ENCODE data around the gene ARHGAP27.
"Not testable (repeated sequence)": the region's sequence is repeated elsewhere in the genome, so short reads cannot be mapped to it uniquely, and the experiment has no call there.

Gene ARHGAP27

DNA sequence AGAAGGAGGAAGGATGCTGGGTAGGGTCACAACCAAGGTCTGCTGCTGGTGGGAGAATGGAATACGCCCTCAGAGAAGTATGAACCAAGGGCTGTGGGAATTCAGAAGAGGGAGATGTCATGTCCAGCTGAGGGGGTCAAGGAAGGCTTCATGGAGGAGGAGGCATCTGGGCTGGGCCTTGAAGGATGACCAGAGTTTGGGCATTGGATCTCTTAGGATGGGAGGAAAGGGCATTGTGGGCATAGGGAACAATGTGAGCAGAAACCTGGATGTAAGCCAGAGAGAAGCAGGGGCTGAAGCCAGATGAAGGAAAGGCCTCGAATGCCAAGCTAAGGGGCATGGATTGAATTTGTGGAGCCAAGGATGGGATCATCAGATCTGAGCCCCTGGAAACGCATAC, 66.6 kb downstream of the ARHGAP27 start:
- TF ChIP-seq POLR2A (IDR thresholded peaks at IDR 0.05; ENCODE audit: low read depth, low read length), result no peak
- no peak for DNase-seq (ENCODE audit: insufficient read length, low spot score)
- no peak for FAIRE-seq

DNA sequence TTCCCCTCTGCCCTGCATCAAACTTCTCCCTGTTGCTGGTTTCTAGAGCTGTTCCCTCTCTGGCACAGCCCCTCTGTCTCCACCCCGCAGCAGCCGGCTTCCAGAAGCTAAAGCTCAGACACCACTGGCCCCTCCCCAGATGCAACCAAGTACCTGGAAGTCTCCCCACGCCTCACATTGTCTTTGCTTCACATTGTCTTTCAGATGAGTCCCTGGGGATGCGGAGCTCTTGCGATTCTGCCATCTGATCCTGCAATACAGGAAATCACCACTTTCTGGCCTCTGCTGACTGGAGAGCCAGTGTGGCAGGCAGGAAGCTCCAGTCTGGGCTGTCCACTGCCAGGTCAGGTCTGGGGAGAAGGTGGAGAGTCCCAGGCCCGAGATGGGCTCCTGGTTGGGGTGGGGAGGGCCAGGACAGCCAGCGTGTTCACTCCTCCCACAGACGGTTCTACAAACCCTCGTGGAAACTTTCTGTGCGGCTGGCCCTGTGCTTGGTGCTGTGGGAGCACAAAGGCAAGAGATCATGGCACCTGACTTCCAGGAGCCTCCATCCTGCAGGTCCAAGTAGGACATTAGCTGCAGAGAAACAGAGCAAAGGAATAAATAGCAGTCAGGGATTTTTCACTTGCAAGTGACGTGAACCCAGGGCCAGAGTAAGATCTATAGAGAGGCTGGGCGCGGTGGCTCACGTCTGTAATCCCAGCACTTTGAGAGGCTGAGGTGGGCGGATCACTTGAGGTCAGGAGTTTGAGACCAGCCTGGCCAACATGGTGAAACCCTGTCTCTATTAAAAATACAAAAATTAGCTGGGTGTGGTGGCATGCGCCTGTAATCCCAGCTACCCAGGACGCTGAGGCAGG, 67.9 kb downstream of the ARHGAP27 start:
- FAIRE-seq (no peak), DNase-seq (ENCODE audit: insufficient read length, low spot score) (no peak)
- no peak for TF ChIP-seq POLR2A (IDR thresholded peaks at IDR 0.05; ENCODE audit: low read depth, low read length)

DNA sequence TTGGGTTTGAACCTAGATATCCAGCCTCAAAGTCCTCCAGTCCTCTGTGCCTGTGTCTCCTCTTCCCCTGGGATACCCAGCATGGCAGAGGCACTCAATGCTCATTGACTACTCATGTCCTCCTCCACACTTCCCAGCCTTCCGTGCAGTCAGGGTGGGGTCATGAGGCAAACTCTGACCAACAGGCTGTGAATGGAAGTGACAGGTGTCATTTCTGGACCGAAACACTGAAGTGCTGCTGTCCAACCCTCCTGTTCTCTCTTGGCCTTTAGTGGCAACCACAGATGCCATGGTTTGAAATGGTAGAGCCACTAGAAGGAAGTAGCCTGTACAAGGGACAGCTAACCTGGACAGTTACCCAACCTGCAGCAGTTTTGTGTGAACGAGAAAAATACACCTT, 69.2 kb downstream of the ARHGAP27 start:
- DNase-seq (ENCODE audit: insufficient read length, low spot score), result no peak
- no peak for TF ChIP-seq POLR2A (IDR thresholded peaks at IDR 0.05; ENCODE audit: low read depth, low read length)
- no peak for FAIRE-seq

DNA sequence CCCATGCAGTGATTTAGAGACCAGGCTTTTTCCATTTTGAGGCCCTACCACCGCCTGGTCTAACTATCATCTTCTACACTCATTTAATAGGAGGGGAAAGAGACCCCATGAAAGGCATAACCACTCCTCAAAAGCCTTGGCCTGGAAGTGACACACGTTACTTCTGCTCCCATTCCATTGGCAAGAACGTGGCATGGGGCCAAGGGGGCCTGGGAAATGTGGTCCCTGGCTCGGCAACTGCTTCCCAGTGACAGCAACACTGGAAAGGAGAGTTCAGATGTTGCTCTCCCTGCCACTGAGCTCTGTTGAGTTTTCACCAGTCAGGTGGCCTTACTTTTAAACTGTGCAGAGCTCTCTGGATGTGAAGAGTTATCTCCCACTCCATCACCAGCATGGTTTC, 70.7 kb downstream of the ARHGAP27 start:
- DNase-seq (ENCODE audit: insufficient read length, low spot score), result no peak
- FAIRE-seq, result no peak
- TF ChIP-seq POLR2A (IDR thresholded peaks at IDR 0.05; ENCODE audit: low read depth, low read length), result no peak

DNA sequence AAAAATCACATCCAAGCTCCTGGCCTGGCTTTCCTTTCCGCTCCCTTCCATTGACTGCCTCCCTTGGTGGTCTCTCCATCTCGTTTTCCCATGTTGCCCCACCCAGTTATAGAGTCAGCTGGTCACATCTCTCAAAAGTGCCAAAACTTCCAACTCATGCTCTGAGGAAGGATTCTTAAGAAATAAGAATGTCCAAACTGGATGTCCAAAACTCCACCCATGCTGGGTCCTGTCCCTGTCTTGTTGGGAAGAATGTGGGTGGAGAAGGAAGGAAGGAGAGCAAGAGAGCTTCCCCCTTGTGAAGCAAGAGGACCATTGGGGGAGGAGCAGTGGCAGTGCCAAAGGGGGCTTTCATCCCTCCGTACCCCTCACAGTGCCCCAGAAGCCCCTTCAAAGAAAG, 71.2 kb downstream of the ARHGAP27 start:
- FAIRE-seq, result no peak
- no peak for TF ChIP-seq POLR2A (IDR thresholded peaks at IDR 0.05; ENCODE audit: low read depth, low read length)
- DNase-seq (ENCODE audit: insufficient read length, low spot score), result no peak

DNA sequence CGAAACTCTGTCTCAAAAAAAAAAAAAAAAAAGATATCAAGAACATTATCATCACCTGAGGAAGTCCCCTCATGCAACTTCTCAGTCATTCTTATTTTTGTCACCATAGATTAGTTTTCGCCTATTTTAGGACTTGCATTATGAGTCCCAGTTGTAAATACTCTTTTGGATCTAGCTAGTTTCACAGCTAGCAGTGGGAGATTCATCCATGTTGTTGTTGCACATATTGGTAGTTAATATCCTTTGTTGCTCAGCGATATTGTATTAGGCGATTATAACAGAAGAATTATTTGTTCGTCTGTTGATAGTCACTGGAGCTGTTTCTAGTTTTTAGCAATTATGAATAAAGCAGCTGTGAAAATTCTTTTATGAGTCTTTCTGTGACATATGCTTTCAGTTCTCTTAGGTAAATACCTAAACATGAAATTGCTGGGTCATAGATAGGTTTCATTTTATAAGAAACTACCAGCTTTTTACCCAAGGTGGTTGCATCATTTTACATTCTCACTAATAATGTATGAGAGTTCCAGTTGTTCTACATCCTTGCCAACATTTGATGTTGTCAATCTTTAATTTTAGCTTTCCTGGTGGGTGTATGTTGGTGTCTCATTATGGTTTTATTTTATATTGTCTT, 75.2 kb downstream of the ARHGAP27 start:
- FAIRE-seq (no peak), DNase-seq (ENCODE audit: insufficient read length, low spot score) (no peak)
- TF ChIP-seq POLR2A (IDR thresholded peaks at IDR 0.05; ENCODE audit: low read depth, low read length), result no peak

DNA sequence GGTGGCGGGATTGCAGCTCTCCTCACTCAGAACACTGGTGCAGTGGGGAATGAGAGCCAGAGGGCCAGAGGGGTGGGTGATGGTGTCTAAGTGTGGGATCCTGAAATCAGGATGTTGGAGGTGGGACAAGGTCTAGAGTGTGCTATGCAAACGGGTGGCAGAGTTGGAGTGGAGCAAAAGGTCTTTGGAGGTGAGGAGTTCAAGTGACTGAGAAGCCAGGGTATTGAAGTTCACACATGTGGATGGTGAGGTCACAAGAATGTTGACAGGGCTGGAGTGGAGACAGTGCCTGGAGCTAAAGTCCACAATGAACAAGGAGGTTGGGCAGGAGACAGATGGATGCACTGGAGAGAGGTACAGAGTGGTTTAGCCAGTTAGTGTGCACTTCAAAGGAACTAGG, 77.6 kb downstream of the ARHGAP27 start:
- no peak for FAIRE-seq
- no peak for TF ChIP-seq POLR2A (IDR thresholded peaks at IDR 0.05; ENCODE audit: low read depth, low read length)
- no peak for DNase-seq (ENCODE audit: insufficient read length, low spot score)

DNA sequence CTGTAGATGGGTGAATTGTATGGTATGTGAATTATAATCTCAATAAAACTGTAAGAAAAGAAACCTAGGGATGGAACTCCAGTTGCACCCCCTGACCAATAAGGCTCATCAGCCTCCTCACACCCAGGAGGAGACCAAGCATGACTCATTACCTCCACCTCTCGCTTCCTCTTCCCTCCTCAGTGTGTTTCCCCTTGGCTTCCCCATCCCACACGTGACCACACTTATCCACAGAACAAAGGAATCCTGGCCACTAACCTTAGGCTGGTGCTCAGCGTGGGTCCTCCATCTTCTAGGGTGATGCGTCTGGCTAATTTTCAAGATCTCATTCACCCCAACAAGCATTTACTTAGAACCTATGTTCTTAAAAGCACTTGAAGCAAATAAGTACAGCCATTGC, 79.6 kb downstream of the ARHGAP27 start:
- TF ChIP-seq POLR2A (IDR thresholded peaks at IDR 0.05; ENCODE audit: low read depth, low read length), result no peak
- FAIRE-seq (no peak), DNase-seq (ENCODE audit: insufficient read length, low spot score) (no peak)

DNA sequence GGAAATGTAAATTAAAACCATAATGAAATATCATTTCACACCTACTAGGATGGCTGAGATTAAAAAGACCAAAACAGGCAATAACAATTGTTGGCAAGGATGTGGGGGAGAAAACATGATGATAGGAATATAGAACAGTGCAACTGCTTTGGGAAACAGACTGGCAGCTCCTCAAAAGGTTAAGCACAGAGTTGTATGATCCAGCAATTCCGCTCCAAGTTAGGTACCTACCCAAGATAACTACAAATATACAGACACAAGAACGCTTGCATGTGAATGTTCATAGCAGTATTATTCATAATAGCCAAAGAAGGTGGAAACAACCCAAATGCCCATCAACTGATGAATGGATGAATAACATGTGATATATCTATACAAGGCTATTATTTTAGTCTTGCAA, 80.8 kb downstream of the ARHGAP27 start:
- no peak for TF ChIP-seq POLR2A (IDR thresholded peaks at IDR 0.05; ENCODE audit: low read depth, low read length)
- FAIRE-seq (no peak), DNase-seq (ENCODE audit: insufficient read length, low spot score) (no peak)

DNA sequence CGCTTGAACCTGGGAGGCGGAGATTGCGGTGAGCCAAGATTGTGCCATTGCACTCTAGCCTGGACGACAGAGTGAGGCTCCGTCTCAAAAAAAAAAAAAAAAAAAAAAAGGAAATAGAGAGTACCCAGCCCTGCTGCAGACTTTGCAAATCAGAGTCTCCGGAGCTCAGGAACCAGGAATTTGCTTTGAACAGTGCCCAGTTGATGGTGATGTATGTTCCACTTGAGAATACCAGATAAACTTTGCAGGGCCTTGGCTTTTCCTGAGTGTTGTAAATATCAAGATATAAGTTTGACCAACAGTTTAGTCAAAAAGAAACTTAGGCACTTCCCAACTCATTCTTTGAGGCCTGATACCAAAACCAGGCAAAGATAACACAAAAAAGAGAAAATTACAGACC, 85.2 kb downstream of the ARHGAP27 start:
- TF ChIP-seq POLR2A (IDR thresholded peaks at IDR 0.05; ENCODE audit: low read depth, low read length), result no peak
- FAIRE-seq (no peak), DNase-seq (ENCODE audit: insufficient read length, low spot score) (no peak)

DNA sequence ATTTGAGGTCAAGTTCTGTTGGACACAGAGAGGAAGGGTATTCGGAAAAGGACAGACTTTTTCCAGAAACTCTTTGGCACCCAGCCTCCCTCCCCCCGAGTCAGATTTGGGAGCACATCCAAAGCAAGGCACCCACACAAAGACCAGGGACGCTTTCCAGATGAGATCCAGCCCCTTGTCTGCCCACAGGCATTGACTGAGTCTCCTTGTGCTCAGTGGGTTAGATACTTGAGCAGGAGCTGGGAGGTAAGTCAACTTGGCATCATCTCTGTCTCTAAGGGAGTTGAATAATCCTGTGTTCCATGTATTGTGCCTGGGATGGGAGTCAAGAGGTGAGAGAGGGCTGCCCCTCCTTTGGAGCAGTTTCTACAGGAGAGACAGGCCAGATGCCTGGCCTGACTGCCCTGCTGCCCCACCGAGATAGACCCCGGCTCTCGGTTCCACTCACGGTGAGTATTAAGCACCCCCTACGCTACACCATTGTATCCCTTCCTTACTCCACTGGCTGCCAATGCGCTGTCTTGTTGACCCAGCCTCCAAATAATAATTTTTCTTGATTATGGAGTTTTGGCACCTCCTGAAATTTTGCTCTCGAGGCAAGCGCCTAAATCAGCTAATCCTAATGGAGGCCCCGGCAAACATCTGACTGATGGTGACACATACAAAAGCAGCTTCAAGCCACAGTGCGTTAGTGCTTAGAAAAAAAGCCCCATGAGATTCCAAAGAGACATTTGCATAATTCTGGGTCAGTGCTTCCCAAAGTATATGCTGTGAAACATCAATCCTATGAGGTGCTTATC, 86.3 kb downstream of the ARHGAP27 start:
- TF ChIP-seq POLR2A (IDR thresholded peaks at IDR 0.05; ENCODE audit: low read depth, low read length), result no peak
- DNase-seq (ENCODE audit: insufficient read length, low spot score), result no peak
- no peak for FAIRE-seq

DNA sequence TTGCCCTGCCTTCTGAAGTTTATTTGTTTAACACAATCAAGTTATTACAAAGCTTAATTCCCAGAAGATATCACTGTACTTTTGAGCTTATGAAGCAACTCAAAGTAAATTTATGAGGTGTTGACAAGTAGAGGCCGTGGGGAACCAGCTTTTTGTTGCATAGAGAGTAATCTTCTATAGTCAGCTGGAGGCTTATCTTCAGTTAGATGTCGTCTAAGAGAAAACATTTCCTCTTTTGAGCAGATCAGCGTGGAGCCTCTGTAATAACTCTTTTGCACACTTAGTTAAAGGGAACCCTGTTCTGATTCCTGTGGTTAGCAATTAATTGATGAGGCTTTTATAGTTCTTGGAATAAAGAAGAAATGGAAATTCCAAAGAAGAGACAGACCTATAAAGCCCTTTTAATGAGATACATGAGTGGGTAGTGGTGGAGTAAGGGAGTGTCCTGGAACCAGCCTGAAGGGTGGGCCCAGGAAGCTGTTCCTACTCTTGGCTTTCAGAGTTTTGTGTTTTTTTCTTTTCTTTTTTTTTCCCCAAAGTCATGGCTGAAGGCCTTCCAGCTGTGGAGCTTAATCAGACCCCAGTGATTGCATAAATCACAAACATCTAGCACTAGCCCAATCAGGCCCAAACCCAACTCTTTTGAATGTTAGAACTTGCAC, 87.0 kb downstream of the ARHGAP27 start:
- TF ChIP-seq POLR2A (IDR thresholded peaks at IDR 0.05; ENCODE audit: low read depth, low read length), result no peak
- no peak for DNase-seq (ENCODE audit: insufficient read length, low spot score)
- FAIRE-seq, result no peak

DNA sequence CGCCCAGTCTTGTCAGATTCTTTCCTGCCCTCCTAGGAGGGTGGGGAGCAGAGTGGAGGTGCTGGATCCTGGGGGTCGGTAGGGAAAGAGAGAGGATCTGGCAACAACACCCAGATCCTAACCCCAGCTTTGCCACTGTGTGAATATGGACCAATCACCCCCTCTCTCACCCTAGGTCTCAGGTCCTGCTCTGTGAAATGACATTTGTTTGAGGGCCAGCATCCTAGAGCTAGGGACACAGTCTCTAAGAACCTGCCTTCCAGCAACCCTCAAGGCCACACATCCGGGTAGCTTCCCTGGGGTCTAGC, 87.5 kb downstream of the ARHGAP27 start:
- FAIRE-seq (no peak), DNase-seq (ENCODE audit: insufficient read length, low spot score) (no peak)
- TF ChIP-seq POLR2A (IDR thresholded peaks at IDR 0.05; ENCODE audit: low read depth, low read length), result no peak

DNA sequence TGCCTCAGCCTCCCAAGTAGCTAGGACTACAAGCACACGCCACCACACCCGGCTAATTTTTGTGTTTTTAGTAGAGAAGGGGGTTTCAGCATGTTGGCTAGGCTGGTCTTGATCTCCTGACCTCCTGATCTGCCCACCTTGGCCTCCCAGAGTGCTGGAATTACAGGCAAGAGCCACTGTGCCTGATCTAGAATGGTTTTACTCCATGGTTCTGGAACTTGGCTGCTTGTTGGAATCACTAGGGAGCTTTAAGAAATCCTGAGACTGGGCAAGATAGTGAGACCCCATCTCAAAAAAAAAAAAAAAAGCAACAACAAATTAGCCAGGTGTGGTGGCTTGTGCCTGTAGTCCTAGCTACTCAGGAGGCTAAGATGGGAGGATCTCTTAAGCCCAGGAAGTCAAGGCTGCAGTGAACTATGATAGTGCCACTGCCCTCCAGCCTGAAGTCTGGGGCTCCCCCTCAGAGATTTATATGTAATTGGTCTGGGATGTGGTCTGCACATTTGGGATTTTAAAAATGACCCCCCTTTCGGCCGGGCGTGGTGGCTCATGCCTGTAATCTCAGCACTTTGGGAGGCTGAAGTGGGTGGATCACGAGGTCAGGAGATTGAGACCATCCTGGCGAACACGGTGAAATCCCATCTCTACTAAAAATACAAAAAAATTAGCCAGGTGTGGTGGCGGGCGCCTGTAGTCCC, 88.6 kb downstream of the ARHGAP27 start:
- FAIRE-seq; DNase-seq (ENCODE audit: insufficient read length, low spot score): not testable (repeated sequence)
